NCI-H1048 (cell line): ENCODE results near the gene SNU13.
"Not testable (repeated sequence)": the region's sequence is repeated elsewhere in the genome, so short reads cannot be mapped to it uniquely, and the experiment has no call there.

Experiments
- DNase-seq: peaks from one replicate; lab custom pipeline; 2025; lab: John Stamatoyannopoulos, UW

Gene SNU13

GRCh38 chr22:41688365-41689211 lies at the start of gene SNU13:
Gene SNU13, minus strand, starts transcription at chr22:41688867. Its CDS starts 71 bp downstream, at chr22:41688796.
- peak; percentile 69 for DNase-seq

DNA sequence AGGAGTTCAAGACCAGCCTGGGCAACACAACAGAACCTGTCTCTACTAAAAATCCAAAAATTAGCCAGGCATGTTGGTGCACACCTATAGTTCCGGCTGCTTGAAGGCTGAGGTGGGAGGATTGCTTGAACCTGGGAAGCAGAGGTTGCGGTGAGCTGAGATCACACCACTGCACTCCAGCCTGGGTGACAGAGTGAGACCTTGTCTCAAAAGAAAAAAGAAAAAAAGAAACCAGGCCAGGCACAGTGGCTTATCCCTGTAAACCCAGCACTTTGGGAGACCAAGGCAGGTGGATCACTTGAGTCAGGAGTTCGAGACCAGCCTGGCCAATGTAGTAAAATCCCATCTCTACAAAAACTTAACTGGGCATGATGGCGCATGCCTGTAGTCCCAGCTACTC lies 44.6 kb upstream of the SNU13 start:
- DNase-seq: not testable (repeated sequence)

- no peak for DNase-seq
Measured at GRCh38 chr22:41732096-41732772, 43.6 kb upstream of the SNU13 start.

GRCh38 chr22:41731609-41732008 lies 42.9 kb upstream of the SNU13 start:
- no peak for DNase-seq

DNA sequence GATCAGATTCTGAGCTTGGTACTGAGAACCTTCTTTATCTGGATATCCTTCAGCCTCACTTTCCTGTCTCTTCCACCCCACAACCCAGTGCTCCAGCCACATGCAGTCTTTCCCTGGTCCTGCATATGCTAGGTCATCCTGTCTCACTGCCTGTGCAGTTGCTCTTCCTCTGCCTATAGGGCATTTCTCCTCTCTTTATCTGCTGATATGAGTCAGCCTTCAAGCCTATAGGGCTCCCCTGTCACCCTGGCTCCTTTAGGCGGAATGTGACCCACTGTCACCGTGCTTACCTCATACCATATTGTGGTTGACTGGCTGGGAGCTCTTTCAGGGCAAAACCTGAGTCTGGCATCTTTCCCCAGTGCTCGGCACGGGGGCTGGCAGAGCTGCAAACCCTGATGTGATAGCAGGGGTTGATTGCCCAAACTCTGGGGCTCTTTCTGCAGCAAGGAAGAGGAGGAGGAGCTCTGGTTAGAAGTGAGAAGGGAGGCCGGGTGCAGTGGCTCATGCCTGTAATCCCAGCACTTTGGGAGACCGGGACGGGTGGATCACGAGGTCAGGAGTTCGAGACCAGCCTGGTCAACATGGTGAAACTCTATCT lies 36.9 kb upstream of the SNU13 start:
- no peak for DNase-seq

GRCh38 chr22:41722496-41722895 lies 33.8 kb upstream of the SNU13 start:
- no peak for DNase-seq

DNA sequence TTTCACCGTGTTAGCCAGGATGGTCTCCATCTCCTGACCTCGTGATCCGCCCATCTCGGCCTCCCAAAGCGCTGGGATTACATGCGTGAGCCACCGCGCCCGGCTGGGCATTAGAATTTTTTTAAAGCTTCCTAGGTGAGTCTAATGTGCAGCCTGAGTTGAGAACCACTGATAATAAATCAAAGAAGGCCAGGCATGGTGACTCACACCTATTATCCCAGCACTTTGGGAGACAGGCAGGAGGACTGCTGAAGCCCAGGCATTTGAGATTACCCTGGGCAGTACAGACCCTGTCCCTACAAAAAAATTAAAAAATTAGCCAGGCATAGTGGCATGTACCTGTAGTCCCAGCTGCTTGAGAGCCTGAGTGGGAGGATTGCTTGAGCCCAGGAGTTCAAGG lies 24.3 kb upstream of the SNU13 start:
- no peak for DNase-seq

- DNase-seq: no peak
Measured at GRCh38 chr22:41709341-41709740, 20.7 kb upstream of the SNU13 start.

- DNase-seq: no peak
Measured at GRCh38 chr22:41702763-41703162, 14.1 kb upstream of the SNU13 start.

- no peak for DNase-seq
Measured at GRCh38 chr22:41700108-41700364, 11.4 kb upstream of the SNU13 start.

DNA sequence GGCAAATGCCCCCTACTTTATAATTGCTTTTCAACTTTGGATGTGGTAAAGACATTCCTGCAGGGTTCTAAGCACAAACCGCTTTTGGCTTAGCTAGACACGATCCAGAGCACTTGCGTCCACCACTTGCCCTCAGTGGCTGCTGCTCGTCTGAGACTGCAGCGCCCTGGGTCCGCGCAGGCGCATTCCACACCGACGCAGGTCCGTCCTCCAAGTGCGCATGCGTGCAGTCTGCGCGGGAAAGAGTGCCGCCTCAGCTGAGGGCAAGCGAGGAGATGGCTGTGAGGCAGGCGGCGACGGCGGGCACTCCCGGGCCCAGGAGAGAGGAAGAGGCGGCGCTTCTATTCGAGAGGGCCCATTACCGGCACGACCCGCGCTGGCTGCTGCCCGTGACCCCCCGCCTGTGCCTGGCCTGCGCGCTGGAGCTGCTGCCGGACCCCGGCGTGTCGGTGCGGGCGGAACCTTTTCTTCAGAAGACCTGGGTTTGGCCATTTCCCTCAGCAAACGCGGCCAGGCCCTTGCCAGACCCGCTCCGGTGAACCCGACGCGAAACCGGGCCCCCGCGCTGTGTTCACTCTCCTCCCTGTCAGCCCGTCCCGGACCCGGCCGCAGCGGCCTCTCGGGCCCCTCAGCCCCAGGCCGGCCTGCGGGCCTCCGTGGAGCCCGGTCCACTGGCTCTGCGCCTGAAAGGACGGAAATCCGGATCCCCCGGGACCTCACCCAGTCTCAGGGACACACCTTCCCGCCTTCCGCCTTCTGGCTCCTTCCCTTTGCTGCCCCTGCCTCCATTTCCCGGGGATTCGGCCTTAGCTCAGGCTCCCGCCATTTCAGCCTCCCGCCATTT lies 10.8 kb upstream of the SNU13 start, which contains the start of gene MEI1:
Gene MEI1 (plus strand): TSS at position 240 of the 844 bp plus-strand sequence. CDS start 36 bp downstream, at position 276.
- DNase-seq: no peak

- peak; percentile 72 for DNase-seq
Measured at GRCh38 chr22:41697126-41697775, 8.6 kb upstream of the SNU13 start.

GRCh38 chr22:41696703-41697102 lies 8.0 kb upstream of the SNU13 start:
- DNase-seq: no peak

DNA sequence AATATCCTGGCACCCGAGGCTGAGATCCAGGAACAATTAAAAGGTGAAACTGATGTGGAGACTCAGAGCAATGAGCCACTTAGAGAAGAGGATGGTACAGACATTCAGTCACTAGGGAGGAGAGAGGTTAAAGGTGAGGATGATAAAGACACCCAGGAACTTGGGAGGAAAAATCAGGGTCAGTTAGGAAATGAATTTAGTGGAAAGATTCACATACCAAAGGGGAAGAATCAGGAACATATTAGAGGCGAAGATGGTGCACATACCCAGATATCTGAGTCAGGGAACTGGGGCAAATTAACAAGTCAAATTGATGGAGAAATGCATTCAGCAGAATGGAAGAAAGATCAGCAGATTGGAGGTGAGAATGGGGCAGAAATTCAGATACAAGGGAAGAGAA lies 6.5 kb upstream of the SNU13 start:
- DNase-seq: no peak

- no peak for DNase-seq
Measured at GRCh38 chr22:41690476-41690875, 1.8 kb upstream of the SNU13 start.

DNA sequence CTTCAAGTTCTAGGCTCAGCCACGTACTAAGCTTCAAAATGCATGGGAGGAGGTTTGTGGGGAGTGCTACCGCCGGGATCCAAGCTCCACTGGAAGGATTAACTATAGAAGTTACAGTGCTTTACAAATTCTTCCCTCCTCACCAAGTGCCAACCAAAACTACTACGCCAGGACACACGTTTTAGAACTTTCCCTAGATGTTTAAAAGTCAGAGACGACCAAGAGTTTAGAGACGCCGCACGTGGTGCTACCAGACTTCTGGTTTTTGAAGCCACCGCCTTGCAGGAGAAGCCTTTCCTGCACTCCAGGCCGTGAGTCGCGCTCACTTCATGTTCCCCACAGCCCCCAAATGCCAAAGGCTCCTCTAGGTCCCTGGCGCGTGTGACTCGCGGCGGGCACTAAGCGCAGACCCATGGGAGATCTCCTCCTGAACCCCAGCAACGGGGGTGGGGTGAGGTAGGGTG lies 734 bp downstream of the SNU13 start:
- DNase-seq: no peak

GRCh38 chr22:41686890-41687289 lies 1.8 kb downstream of the SNU13 start:
- DNase-seq: not testable (repeated sequence)

GRCh38 chr22:41684194-41684593 lies 4.5 kb downstream of the SNU13 start:
- no peak for DNase-seq

DNA sequence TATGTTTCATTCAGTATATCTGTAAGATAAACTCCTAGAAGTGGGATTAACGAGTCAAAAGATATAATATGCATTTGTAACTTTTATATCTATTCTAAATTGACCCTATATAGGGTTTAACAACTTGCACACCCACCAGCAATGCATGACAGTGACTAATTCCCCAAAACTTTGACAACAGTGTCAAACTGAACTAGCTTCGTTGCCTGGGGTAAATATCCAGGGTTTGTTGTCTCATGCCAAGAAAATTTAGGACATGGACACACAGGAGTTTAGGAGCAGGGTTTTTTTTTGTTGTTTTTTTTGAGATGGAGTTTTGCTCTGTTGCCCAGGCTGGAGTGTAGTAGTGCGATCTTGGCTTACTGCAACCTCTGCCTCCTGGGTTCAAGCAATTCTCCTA lies 5.1 kb downstream of the SNU13 start:
- no peak for DNase-seq

DNA sequence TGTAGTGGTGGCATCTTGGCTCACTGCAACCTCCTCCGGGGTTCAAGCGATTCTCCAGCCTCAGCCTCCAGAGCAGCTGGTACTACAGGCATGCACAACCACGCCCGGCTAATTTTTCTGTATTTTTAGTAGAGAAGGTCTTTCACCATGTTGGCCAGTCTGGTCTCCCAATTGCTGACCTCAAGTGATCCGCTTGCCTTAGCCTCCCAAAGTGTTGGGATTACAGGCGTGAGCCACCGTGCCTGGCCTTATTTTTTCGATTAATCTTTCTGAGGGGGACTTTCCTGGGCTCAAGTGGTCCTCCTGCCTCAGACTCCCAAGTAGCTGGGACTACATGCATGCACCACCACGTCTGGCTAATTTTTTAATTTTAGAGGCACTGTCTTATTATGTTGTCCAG lies 5.6 kb downstream of the SNU13 start:
- no peak for DNase-seq

DNA sequence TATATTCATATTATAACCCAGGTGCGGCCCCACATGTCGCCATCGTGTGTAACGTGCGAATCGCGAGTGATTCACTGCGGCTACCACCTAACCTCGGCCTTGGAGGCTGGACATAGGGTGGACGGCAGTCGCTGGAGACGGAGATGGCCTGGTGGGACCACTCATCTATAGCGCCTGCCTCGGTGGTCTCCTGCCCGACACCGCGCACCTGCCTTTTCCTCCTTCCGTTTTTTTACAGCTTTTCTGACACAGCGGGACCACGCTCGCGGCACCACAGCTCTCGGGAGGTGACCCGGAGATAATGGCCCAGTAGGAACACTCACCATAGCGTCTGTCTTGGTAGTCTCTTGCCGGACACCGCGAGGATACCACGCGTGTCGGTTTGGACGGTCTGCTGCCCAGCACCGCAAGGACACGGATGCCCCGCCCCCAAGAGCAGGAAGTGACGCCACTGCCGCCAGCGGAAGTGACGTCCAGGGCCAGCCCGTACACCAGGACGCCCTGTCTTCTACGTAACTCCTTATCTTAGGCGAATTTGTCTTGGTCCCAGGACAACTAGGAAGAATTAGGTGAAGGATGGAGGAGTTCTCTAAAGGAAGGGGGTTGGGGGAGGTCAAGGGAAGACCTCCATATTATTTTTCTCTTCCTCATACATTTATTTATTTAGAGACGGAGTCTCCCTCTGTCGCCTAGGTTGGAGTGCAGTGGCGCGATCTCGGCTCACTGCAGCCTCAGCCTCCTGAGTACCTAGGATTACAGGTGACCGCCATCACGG lies 6.4 kb downstream of the SNU13 start:
- peak; percentile 14 for DNase-seq
